Activated CD4-positive, CD25-positive, alpha-beta regulatory T cell treated with anti-CD3 and anti-CD28 coated beads, Interleukin-2, amount 50 U/mL, for 72 hours (primary cell): Measurements from ENCODE around the gene ERMARD.

Experiments used
- DNase-seq: peaks from one replicate; pipeline ENCODE4 v3.0.0; 2021

ERMARD gene

DNA sequence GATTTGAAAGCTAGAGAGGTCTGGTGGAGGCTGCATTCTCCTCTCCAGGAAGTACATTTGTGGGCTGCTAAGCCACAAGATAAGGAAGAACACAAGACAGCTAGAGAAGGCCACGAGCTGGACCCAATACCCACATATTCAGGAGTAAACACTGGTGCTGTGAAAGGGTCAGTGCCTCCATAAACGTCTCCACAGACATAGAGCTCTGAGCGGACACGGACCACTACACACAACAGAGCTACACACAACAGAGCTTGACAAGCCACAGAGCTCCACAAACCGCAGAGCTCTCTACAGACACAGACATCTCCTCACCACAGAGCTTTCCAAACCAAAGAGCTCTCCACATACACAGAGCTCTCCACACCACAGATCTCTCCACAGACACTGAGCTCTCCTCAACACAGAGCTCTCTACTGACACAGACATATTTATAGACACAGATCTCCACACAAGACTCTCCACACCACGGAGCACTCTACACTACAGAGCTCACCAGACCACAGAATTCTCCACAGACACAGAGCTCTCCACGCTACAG lies 51.9 kb downstream of the ERMARD start:
- DNase-seq = no peak

DNA sequence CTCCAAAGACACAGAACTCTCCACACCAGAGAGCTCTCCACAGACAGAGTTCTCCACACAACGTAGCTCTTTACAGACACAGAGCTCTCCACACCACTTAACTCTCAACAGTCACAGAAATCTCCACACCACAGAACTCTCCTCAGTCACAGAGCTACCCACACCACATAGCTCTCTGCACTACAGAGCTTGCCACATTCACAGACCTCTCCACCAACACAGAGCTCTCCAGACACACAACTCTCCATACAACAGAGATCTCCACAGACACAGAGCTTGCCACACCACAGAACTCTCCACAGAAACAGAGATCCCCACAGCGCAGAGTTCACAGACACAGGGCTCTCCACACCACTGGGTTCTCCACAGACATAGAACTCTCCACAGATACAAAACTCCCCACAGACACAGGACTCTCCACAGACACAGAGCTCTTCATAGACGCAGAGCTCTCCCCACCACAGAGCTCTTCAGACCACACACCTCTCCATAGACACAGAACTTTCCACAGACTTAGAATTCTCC lies 52.5 kb downstream of the ERMARD start:
- DNase-seq = no peak

DNA sequence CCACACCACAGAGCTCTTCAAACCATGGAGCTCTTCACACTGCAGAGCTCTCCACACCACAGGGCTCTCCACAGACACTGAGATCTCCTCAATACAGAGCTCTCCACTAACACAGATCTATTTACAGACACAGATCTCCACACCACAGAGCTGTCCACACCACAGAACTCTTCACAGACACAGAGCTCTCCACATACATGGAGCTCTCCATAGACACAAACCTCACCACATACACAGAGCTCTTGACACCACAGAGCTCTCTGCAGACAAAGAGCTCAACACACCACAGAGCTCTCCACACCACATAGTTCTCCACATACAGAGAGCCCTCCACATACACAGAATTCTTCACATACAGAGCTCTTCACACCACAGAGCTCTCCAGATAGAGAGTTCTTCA lies 53.0 kb downstream of the ERMARD start:
- no peak for DNase-seq

DNA sequence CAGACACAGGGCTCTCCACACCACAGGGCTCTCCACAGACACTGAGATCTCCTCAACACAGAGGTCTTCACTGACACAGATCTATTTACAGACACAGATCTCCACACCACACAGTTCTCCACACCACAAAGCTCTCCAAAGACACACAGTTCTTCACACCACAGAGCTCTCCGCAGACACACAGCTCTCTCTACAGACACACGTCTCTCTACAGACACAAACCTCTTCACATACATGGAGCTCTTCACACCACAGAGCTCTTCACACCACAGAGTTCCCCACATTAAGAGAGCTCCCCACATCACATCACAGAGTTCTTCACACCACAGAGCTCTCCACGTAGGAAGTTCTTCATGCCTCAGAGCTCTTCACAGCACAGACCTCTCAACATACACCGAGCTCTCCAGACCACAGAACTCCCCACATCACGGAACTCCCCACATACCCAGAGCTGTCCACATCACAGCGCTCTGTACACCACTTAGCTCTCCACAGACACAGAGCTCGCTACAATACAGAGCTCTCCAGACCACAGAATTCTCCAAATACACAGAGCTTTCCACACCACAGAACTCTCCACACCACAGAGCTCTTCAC lies 53.9 kb downstream of the ERMARD start:
- DNase-seq = no peak

DNA sequence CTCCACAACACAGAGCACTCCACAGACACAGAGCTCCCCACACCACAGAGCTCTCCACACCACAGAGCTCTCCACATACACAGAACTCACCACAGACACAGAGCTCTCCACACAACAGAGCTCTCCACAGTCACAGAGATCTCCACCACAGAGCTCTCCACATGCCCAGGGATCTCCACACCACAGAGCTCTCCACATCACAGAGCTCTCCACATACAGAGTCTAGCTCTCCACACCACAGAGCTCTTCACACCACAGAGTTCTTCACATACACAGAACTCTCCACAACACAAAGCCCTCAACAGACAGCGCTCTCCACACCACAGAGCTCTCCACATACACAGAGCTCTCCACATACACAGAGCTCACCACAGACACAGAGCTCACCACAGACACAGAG lies 55.3 kb downstream of the ERMARD start:
- no peak for DNase-seq

DNA sequence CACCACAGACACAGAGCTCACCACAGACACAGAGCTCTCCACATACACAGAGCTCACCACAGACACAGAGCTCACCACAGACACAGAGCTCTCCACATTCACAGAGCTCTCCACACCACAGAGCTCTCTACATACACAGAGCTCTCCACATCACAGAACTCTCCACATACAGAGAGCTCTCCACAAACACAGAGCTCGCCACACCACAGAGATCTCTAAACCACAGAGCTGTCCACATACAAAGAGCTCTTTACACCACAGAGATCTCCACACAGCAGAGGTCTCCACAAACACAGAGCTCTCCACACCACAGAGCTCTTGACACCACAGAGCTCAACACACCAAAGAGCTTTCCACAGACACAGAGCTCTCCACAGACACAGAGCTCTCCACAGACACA lies 55.8 kb downstream of the ERMARD start:
- DNase-seq = no peak

DNA sequence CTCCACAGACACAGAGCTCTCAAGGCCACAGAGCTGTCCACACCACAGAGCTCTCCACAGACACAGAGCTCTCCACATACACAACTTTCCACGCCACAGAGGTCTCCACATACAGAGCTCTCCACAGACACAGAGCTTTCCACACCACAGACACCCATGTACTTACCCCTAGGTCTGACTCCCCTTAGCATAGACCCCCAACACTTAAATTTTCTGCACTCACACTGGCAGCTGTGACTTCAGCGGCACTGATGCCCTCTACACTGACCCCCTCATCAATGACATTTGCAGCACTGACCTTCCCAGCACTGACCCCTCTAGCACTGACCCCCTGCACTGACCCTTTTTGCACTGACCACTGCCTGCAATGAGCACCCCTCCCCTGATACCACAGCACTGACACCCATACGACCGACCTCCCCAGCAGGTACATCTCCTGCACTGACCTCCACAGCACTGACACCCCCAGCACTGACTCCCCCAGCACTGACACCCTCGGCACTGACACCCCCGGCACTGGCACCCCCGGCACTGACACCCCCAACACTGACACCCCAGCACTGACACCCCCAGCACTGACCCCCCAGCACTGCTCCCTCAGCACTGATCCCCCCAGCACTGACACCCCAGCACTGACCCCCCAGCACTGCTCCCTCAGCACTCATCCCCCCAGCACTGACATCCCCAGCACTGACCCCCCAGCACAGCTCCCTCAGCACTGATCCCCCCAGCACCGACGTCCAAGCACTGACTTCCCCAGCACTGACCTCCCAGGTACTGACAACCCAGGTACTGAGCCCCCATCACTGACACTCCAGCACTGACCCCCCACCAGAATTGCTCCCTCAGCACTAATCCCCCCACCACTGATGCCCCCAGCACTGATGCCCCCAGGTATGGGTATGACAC lies 56.5 kb downstream of the ERMARD start:
- no peak for DNase-seq

DNA sequence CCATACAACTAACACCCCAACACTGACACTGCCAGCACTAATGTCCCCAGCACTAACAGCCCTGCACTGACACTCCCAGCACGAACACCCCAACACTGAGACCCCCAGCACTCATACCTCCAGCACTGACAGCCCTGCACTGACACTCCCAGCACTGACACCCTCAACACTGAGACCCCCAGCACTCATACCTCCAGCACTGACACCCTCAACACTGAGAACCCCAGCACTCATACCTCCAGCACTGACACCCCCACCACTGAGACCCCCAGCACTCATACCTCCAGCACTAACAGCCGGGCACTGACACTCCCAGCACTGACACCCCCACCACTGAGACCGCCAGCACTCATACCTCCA lies 57.2 kb downstream of the ERMARD start:
- DNase-seq = no peak

DNA sequence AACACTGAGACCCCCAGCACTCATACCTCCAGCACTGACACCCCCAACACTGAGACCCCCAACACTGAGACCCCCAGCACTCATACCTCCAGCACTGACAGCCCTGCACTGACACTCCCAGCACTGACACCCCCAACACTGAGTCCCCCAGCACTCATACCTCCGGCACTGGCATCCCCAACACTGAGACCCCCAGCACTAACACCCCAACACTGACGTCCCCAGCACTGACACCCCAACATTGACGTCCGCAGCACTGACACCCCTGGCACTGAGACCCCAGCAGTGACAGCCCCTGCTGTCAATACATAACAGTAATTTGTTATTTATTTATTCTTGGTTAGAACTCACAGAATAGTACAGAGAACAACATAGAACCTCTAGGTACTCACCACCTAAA lies 58.0 kb downstream of the ERMARD start:
- DNase-seq = no peak

DNA sequence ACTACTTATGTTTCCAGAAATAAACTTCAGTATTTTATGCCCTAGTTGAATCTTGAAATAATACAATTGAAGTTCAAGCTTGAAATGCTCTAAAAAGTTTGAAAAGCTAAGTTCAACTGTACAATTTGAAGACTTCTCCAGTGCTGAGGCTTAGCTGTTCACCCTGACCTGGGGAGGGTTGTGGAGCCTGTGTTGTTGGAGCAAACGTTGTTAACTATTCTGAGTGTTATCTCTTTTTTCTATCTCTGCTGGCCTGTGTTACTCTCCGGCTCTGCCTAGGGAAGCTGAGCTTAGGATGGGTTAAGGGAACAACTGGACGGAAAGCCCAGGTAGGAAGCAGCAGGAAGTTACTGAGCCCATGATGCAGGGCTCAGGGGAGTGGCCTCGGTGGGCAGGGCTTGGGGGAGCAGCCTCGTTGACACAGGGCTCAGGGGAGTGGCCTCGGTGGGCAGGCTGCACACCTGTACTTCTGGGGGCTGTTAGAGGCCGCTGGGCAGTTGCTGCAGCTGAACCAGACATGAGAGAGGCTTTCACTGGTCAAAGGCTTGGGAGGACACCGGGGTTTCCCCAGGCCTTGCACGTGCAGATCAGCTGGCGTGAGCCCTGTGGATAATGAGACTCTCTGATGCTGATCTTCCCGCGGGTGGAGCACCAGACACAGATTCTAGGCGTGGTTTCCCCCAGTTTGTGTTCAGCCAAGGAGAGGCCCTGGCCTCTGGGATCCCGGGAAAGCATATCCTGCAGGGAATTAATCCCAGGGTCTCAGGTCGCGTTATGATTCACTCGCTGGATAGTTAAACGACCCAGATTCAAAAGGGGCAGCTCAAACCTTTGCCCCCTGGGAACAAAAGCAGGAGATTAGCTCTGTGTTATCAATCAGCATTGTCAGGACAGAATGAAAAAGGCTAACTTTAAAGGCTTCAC lies 58.9 kb downstream of the ERMARD start:
- no peak for DNase-seq

DNA sequence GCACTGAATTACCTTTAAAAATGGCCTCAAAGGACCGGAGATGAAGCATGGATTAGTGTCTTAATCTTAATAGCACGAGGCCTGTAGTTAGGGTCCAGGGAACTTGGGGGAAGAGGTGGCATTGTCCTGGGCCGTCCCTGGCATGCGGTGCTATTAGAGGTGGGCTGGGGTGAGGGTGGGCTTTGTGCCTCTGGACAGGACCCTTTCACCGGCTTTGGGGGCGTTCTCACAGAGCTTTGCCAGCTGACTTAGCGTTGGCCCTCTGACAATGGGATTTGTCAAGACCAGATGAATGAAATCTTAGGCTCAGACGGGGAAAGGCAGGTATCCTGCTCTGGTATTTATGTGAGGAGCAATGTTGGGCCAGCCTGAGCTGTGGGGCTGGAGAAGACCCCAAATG lies 59.6 kb downstream of the ERMARD start:
- no peak for DNase-seq

DNA sequence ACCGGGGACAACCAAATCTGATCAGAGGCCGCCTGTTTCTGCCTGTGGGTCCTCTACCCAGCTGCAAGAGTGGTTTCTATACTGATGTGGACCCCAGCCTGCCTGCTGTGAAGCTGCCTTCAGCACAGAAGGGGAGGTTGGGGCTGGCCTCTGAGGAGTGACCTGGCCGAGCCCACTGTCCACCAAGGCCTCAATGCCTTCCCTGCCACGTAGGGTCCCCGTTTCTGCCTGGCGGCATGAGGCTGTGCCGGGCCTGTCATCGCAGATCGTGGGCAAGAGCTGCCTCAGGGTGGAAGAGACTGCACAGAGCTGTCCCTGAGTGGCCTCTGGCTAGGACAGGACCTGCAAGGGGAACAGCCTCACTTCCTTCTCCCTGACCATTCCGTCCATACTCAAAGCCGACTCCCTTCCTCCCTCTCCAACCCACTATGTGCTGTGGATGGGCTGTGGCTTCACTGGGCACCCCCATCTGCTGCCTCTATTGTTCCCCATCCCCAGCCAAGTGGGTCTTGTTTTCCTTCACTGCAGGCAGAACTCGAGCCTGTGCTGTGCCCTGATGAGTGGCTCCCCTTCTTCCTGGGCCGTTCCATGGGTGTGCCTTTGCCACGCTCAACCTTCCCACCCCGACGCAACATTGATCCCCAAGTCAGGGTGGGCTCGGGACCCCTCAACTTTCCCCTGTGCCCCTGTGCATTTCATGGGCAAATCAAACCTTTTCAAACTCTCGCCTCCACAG lies 60.3 kb downstream of the ERMARD start:
- no peak for DNase-seq

DNA sequence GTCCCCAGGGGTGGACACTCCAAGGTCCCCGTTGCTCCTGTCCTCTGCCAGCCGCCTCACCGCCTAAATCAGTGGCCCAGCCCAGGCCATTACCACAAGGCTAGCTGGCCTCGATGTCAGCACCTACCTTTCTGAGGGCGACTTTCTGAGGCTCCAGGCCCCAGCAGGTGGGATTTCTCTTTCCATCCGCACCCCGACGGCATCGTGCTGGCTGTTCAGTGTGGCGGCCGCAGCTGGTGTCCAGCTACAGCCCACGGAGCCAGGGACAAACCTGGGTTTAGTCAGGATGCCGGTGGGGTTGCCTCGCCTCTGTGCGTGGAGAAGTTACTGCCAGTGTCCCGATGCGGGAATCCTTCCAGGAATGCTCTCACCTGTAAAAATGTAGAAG lies 60.8 kb downstream of the ERMARD start:
- DNase-seq = no peak

DNA sequence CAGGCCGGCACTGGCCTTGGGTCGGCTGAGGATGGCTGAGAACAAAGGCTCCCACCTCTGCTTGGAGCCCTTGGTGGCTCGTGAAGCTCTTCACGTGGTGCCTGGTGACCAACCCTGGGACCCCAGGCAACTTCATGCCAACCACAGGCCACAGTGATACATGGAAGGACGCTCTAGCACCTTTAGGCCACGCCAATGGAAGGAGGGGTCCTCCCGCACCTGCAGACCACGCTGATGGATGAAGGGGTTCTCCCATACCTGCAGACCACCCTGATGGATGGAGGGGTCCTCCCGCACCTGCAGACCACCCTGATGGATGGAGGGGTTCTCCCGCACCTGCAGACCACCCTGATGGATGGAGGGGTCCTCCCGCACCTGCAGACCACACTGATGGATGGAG lies 62.5 kb downstream of the ERMARD start:
- no peak for DNase-seq

DNA sequence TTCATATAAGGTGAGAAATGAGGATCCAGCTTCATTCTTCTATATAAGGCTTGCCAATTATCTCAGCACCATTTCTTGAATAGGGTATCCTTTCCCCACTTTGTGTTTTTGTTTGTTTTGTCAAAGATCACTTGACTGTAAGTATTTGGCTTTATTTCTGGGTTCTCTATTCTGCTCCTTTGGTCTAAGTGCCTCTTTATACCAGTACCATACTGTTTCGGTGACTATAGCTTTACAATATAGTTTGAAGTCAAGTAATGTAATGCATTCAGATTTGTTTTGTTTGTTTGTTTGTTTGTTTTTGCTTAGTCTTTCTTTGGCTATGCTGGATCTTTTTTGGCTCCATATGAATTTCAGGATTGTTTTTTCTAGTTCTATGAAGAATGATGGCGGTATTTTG lies 64.6 kb downstream of the ERMARD start:
- no peak for DNase-seq

DNA sequence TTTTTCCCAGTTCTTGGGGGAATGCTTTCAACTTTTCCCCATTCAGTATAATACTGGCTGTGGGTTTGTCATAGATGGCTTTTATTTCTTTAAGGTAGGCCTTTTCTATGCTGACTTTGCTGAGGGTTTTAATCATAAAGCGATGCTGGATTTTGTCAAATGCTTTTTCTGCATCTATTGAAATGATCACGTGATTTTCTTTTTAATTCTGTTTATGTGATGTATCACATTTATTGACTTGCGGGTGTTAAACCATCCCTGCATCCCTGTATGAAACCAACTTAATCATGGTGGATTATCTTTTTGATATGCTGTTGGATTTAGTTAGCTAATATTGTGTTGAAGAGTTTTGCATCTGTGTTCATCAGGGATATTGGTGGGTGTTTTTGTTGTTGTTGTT lies 65.6 kb downstream of the ERMARD start:
- DNase-seq = no peak

DNA sequence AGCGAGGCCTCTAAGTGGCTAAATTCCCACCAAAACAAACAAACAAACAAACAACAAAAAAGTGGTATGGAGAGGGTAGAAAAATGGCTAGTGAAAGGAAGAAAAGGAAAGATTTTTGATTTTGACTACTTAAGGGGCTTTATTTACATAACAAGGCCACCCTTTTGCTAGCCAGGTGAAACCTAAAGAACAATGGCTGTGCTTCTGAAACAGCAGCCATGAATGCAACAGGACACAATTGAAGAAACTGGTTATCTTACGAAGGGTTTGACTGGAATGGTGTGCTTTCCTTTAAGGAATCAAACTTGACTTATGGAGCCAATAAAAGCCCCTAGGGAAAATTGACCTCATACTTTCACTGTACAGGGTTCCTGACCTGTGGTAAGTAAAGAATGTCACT lies 68.9 kb downstream of the ERMARD start:
- DNase-seq = no peak

DNA sequence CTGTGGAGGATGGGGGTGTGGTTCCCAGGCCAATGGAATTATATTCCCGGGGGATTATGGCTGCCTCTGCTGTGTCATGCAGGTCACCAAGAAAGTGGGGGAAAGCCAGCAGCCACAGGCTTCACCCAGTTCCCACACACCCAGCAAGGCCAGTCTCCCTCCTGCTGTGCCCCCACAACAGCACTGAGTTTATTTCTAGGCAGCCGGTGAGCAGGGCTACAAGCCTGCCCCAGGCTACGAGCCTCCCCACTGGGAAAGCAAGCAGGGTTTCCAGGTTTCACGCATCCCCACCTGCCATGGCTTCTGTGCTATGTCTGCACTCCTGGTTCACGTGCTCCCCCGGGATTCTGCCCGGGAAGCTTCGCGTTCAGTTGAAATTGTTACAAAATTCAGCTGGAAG lies 72.6 kb downstream of the ERMARD start:
- DNase-seq = no peak

DNA sequence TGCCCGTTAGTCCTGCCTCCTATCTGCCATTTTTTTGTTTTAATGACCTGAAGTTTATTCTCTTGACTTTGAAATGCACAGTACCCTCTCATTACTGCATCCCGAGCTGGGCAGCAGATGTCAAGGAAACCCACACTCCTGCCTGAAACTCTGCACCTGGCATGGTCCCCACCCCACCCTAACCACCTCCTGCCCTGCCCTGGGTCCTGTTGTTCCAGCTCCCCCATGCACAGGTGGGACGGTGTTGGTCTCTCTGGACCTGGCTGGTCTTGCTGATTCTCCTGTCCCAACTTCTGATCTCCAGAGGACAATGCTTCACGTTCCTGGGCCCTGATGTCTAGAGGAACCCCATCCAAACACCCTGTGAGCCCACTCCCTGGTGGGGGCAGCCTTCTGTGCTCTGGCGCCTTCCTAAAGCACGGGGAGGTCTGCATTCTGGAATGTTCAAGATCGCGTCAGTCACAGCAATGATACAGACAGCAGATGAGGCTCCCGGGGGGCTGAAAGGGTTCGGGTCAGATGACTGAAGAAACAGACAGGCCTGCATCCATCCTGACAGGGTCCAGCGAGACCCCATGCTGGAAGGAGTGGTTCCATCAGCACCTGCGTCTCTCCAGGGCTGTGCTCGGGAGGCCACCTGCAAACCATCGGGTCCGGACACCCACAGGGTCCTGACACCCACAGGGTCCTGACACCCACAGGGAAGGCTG lies 73.6 kb downstream of the ERMARD start:
- DNase-seq = no peak

DNA sequence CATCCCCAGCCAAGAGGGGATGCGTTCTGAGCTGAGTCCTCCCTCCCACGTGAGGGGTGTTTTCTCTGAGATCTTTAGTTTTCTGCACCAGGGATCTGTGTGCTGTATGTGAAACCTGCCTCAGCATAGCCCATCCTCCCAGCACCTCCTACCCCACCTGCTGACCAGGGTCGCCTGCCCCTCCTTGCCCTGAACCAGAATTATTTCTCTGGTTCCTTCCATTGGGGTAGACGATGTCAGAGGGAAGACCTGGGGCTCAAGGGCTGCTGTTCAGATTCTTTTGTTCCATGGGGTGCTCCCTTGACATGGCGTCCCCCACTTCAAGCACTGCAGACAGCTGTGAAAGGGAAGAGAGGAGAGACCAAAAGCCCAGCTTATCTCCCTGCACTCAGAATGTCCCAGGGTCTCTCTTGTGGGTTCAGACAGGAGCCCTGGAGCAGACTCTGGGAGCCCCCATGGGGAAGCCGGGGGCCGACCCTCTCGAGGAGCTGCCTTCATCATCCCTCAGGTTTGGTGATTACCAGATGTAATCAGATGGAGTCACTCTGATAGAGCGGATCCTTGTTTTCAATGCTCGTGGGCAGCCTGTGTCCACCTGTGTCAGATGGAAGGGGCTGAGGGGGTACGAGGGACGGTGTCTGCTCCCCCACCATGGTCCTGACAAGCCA lies 74.3 kb downstream of the ERMARD start:
- DNase-seq = no peak

DNA sequence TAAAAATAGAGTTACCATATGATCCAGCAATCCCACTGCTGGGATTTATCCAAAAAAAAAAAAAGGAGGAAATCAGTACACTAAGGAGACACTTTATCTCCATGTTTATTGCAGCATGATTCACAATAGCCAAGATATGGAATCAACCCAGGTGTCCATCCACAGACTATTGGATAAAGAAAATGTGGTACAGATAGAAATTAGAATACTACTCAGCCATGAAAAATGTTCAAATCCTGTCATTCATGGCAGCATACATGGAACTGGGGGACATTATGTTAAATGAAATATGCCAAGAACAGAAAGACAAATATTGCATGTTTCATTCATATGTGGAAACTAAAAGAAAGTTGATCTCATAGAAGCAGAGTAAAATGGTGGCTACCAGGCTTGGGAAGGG lies 75.3 kb downstream of the ERMARD start:
- DNase-seq = no peak
